Astrocyte (in vitro differentiated cells and primary cell): ENCODE data around the gene CTSL.

ENCODE experiments used
- CTCF ChIP-seq: IDR thresholded peaks from 2 replicates; pipeline ENCODE4 v1.5.1; 2011; ENCODE audit warnings: low read depth, mild to moderate bottlenecking, inconsistent platforms, low read length, moderate library complexity; ENCODE audit not compliant: insufficient read depth
- EZH2 ChIP-seq: IDR thresholded peaks from 2 replicates; pipeline ENCODE4 v1.6.1; 2012; ENCODE audit warnings: mild to moderate bottlenecking, low read length, inconsistent platforms; ENCODE audit not compliant: insufficient read depth

- TF ChIP-seq CTCF (no peak), EZH2 (no peak)
Observed at GRCh38 chr9:87733273-87734052, 7.5 kb downstream of the CTSL start.
